Hepatocyte (in vitro differentiated cells): ENCODE measurements around the gene IKZF4. TPM values are rescaled to one million over a fixed set of nuclear protein-coding genes. Genes with fewer than 3 reads are reported as not detected.
"Not testable (repeated sequence)": the region's sequence is repeated elsewhere in the genome, so short reads cannot be mapped to it uniquely, and the experiment has no call there.

ENCODE experiments used
- DNase-seq: peaks from one replicate; pipeline ENCODE4 v3.0.0-alpha.2; 2016; ENCODE audit warnings: low spot score
- H2AFZ ChIP-seq: fragments of 200-600 bp; sonication (generic); 2 replicates; pipeline ENCODE4 v1.6.0; 2016; ENCODE audit warnings: antibody characterized with exemption, mild to moderate bottlenecking
- H3K27ac ChIP-seq: fragments of 200-600 bp; sonication (generic); 2 replicates; pipeline ENCODE4 v1.5.1; 2016; ENCODE audit warnings: mild to moderate bottlenecking
- H3K27me3 ChIP-seq: fragments of 200-600 bp; sonication (generic); 2 replicates; pipeline ENCODE4 v1.6.1; 2016
- H3K36me3 ChIP-seq: fragments of 200-600 bp; sonication (generic); replicated peaks from 2 replicates; pipeline ENCODE4 v1.5.1; 2016; ENCODE audit warnings: low read depth; ENCODE audit not compliant: insufficient read depth
- H3K4me1 ChIP-seq: fragments of 200-600 bp; sonication (generic); 2 replicates; pipeline ENCODE4 v1.5.1; 2016; ENCODE audit warnings: mild to moderate bottlenecking, moderate library complexity; ENCODE audit not compliant: insufficient read depth
- H3K4me2 ChIP-seq: fragments of 200-600 bp; sonication (generic); 2 replicates; pipeline ENCODE4 v1.6.0; 2016
- H3K4me3 ChIP-seq: fragments of 200-600 bp; sonication (generic); 2 replicates; pipeline ENCODE4 v1.5.1; 2016; ENCODE audit warnings: mild to moderate bottlenecking
- H3K79me2 ChIP-seq: fragments of 200-600 bp; sonication (generic); 2 replicates; pipeline ENCODE4 v1.6.0; 2017; ENCODE audit warnings: mild to moderate bottlenecking
- H3K9me2 ChIP-seq: fragments of 200-600 bp; sonication (generic); replicated peaks from 2 replicates; pipeline ENCODE4 v1.6.0; 2017; ENCODE audit warnings: mild to moderate bottlenecking; ENCODE audit not compliant: insufficient read depth
- H3K9me3 ChIP-seq: fragments of 200-600 bp; sonication (generic); 2 replicates; pipeline ENCODE4 v1.5.1; 2016; ENCODE audit warnings: low read depth, mild to moderate bottlenecking
- H4K20me1 ChIP-seq: fragments of 200-600 bp; sonication (generic); 2 replicates; pipeline ENCODE4 v1.6.0; 2016; ENCODE audit warnings: mild to moderate bottlenecking; ENCODE audit not compliant: insufficient read depth, poor library complexity, severe bottlenecking
- EZH2 ChIP-seq: fragments of 200-600 bp; sonication (generic); IDR thresholded peaks from 2 replicates; pipeline ENCODE4 v1.6.1; 2016; ENCODE audit warnings: antibody characterized with exemption, mild to moderate bottlenecking, borderline replicate concordance
- EZH2phosphoT487 ChIP-seq: fragments of 200-600 bp; sonication (generic); IDR thresholded peaks from one replicate; pipeline ENCODE4 v1.6.1; 2018; ENCODE audit warnings: antibody characterized with exemption, mild to moderate bottlenecking, low read depth, moderate library complexity; ENCODE audit not compliant: unreplicated experiment, severe bottlenecking
- WGBS: methylation state at CpG from one replicate; pipeline ENCODE4 v1.1.6; 2016; ENCODE audit warnings: low lambda C conversion rate; ENCODE audit errors: missing lambda C conversion rate; 5-methylcytosine and 5-hydroxymethylcytosine counted together
- polyA plus RNA-seq: library from polyadenylated mRNA; unstranded; fragments of >200 nt; fragmentation: Nextera tagmentation; extraction: Ambion mirVana; gene quantifications from 2 replicates; pipeline ENCODE4 v1.2.1, GENCODE V29; 2016
- total RNA-seq: library from RNA; depleted of rRNA; stranded (reverse); fragments of >200 nt; gene quantifications from 2 replicates; pipeline ENCODE4 v1.2.3, GENCODE V29; 2014
- TF ChIP-seq, protein P1 (sequence below): fragments of 200-600 bp; sonication (generic); IDR thresholded peaks from 2 replicates; pipeline ENCODE4 v1.5.1; 2016; ENCODE audit warnings: antibody characterized with exemption, mild to moderate bottlenecking; ENCODE audit not compliant: poor library complexity

The IKZF4 gene
- total and polyA plus RNA-seq, 2 experiments from 2014 or later, result 1.6 to 5.3 TPM

DNA sequence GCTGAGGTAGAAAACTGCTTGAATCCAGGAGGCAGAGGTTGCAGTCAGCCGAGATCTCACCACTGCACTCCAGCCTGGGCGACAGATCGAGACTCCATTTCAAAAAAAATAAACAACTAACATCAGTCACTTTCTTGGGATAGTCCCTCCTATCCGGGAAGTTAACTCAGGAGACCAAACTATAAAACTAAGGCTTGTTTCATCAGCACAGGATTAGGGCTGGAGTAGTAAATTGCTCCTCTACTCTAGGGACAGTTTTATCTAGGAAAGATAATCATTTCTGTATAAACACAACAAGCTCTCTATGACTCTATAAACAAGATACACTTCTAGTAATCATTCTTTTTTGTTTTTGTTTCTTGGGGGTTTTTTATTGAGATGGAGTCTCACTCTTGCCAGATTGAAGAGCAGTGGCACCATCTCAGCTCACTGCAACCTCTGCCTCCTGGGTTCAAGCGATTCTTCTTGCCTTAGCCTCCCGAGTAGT is 32.6 kb downstream of the IKZF4 start:
- H3K36me3 ChIP-seq, result no peaks in the 10 kb centered on the region
- TF ChIP-seq, protein P1, sequence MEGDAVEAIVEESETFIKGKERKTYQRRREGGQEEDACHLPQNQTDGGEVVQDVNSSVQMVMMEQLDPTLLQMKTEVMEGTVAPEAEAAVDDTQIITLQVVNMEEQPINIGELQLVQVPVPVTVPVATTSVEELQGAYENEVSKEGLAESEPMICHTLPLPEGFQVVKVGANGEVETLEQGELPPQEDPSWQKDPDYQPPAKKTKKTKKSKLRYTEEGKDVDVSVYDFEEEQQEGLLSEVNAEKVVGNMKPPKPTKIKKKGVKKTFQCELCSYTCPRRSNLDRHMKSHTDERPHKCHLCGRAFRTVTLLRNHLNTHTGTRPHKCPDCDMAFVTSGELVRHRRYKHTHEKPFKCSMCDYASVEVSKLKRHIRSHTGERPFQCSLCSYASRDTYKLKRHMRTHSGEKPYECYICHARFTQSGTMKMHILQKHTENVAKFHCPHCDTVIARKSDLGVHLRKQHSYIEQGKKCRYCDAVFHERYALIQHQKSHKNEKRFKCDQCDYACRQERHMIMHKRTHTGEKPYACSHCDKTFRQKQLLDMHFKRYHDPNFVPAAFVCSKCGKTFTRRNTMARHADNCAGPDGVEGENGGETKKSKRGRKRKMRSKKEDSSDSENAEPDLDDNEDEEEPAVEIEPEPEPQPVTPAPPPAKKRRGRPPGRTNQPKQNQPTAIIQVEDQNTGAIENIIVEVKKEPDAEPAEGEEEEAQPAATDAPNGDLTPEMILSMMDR, result no peak
- TF ChIP-seq EZH2phosphoT487 (no peak), EZH2 (no peak)
- H2AFZ ChIP-seq, result no peak overlapping the region
- DNase-seq, result no peak
- no peak overlapping the region for H3K4me2 ChIP-seq
- H3K4me3 ChIP-seq, result no peak overlapping the region
- H3K27me3 ChIP-seq, result no peaks in the 10 kb centered on the region
- H3K4me1 ChIP-seq, result no peaks in the 10 kb centered on the region
- no peaks in the 10 kb centered on the region for H3K9me2 ChIP-seq
- no peaks in the 10 kb centered on the region for H4K20me1 ChIP-seq
- WGBS, result 73% methylated on average over 6 of the region's 6 CpGs
- H3K9me3 ChIP-seq, result no peaks in the 10 kb centered on the region
- H3K79me2 ChIP-seq, result no peaks in the 10 kb centered on the region
- H3K27ac ChIP-seq, result no peak overlapping the region

DNA sequence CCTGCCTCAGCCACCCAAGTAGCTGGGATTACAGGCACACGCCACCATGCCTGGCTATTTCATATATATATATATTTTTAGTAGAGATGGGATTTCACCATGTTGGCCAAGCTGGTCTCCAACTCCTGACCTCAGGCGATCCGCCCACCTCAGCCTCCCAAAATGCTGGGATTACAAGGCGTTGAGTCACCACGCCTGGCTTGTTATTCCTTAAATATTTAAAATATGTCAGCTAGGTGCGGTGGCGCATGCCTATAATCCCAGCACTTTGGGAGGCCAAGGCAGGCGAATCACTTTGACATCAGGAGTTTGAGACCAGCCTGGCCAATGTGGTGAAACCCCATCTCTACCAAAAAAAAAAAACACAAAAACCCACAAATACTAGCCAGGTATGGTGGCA is 39.1 kb downstream of the IKZF4 start:
- 82% methylated on average over 8 of the region's 8 CpGs for WGBS

DNA sequence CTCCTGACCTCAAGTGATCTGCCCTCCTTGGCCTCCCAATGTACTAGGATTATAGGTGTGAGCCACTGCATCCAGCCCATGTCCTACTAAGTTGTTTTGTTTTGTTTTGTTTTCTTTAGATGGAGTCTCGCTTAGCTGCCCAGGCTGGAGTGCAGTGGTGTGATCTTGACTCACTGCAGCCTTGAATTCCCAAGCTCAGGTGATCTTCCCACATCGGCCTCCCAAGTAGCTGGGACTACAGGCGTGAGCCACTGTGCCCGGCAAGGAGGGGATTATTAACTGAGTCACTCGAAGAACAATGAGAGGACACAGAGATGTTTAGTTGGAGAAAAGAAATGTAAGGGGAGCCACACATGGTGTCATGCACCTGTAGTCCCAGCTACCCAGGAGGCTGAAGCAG is 41.1 kb downstream of the IKZF4 start:
- no peak overlapping the region for H3K27ac ChIP-seq
- no peaks in the 10 kb centered on the region for H4K20me1 ChIP-seq
- H3K9me2 ChIP-seq, result no peaks in the 10 kb centered on the region
- no peak overlapping the region for H3K4me3 ChIP-seq
- no peaks in the 10 kb centered on the region for H3K27me3 ChIP-seq
- no peaks in the 10 kb centered on the region for H3K9me3 ChIP-seq
- H3K36me3 ChIP-seq, result no peaks in the 10 kb centered on the region
- no peaks in the 10 kb centered on the region for H3K4me1 ChIP-seq
- WGBS, result 66% methylated on average over 5 of the region's 5 CpGs
- DNase-seq, result no peak
- TF ChIP-seq, protein P1, result no peak
- TF ChIP-seq EZH2phosphoT487, result no peak
- no peak for TF ChIP-seq EZH2
- H3K4me2 ChIP-seq, result no peak overlapping the region
- H3K79me2 ChIP-seq, result no peaks in the 10 kb centered on the region
- H2AFZ ChIP-seq, result no peak overlapping the region

More for the DNA sequence above, 39.1 kb downstream of the IKZF4 start:
- H3K4me2 ChIP-seq, H3K27me3 ChIP-seq, H3K9me3 ChIP-seq, H3K4me3 ChIP-seq, H3K79me2 ChIP-seq, H3K27ac ChIP-seq, DNase-seq, H3K9me2 ChIP-seq, H2AFZ ChIP-seq, H3K36me3 ChIP-seq, H4K20me1 ChIP-seq, H3K4me1 ChIP-seq: not testable (repeated sequence)

DNA sequence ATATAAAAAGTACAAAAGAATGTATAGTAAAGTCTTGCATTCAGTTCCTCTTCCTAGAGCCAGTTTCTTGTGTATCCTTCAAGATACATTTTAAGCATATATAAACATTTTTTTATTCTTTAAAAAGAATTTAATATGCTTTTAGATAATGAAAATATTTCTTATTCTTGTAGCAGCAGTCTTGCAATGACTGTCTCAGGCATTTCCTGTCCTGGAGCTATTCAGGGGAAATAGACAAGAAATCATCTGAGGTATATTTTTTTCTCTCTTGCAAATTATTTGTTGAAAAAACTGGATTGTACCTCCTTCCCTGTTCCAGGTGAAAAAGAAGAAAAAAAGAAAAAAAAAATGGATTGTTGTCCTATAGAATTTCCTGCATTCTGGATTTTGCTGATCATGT is 42.2 kb downstream of the IKZF4 start:
- H3K4me1 ChIP-seq, result no peaks in the 10 kb centered on the region
- no peak overlapping the region for H3K4me3 ChIP-seq
- H2AFZ ChIP-seq, result no peak overlapping the region
- H3K27ac ChIP-seq, result no peak overlapping the region
- TF ChIP-seq, protein P1, result no peak
- TF ChIP-seq EZH2phosphoT487 (no peak), EZH2 (no peak)
- H4K20me1 ChIP-seq, result no peaks in the 10 kb centered on the region
- H3K36me3 ChIP-seq, result no peaks in the 10 kb centered on the region
- no peaks in the 10 kb centered on the region for H3K79me2 ChIP-seq
- H3K9me2 ChIP-seq, result no peaks in the 10 kb centered on the region
- no peak for DNase-seq
- no peaks in the 10 kb centered on the region for H3K27me3 ChIP-seq
- no peaks in the 10 kb centered on the region for H3K9me3 ChIP-seq
- no peak overlapping the region for H3K4me2 ChIP-seq
